ENCODE results near the gene SMYD2.

The SMYD2 gene

GRCh38 chr1:214321705-214322453, 40.9 kb downstream of the SMYD2 start:
- no peak for FAIRE-seq

DNA sequence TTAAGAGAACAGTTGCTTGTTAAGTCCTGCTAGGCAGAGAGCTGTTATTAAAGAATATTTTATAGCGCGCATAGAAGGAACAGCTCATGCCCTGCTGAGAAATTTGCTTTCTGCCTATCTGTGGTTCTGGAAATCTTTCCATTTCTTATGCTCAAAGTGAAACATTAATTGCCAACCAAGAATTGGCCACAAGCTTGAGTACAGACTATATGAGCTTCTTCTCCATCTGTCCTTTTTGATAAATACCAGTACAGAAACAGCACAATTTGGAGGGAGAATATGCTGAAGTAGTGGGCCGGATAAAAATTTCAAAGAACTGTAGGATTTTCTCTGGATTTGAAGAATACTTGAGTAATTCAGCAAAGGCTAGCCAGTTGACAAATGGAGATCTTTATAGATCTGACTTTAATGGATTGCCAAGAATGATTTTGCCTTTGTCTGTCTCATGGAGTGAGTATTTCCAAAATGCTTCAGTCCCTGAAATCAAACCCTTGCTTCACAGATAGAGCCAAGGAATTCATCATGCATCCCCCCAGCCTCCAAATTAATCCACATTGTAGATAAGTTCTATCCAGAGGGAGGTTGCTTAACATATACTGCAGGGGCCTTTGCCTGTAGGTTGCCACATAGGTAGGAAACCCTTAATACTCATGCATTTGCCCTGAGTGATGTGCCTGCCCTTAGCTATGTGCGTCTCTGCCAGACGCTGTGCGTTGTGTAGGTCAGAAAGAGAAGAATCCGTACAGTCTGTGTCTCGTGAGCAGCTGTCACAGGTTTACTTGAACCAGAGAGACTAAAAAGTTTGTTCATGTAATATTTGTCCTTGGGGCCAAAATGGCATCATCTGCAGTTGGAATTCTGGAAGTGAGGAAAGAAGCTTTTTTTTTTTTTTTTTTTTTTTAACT, 44.2 kb downstream of the SMYD2 start:
- TF ChIP-seq POU2F2 (IDR thresholded peaks at IDR 0.05; ENCODE audit: low read depth, low read length) (no peak), TAF1 (IDR thresholded peaks at IDR 0.05; ENCODE audit: low read depth, low read length) (no peak)
- FAIRE-seq (no peak), DNase-seq (ENCODE audit: insufficient read length, low spot score) (no peak)

More at GRCh38 chr1:214321705-214322453, 40.9 kb downstream of the SMYD2 start:
- no peak for DNase-seq (ENCODE audit: insufficient read length, low spot score)
- TF ChIP-seq POLR2A (IDR thresholded peaks at IDR 0.05; ENCODE audit: low read depth, low read length): no peak
- peak; percentile 52 for TF ChIP-seq PAX5 (IDR thresholded peaks at IDR 0.05; ENCODE audit: insufficient read depth, low read length, severe bottlenecking)

GRCh38 chr1:214326406-214326805, 45.4 kb downstream of the SMYD2 start:
- no peak for DNase-seq (ENCODE audit: insufficient read length, low spot score)
- no peak for TF ChIP-seq SPI1 (IDR thresholded peaks at IDR 0.05; ENCODE audit: low read depth, low read length)
- peak; percentile 71; the same call in 1 of the 2 replicates for TF ChIP-seq POU2F2 (IDR thresholded peaks at IDR 0.05; ENCODE audit: low read depth, low read length)
- FAIRE-seq: peak; percentile 20

GRCh38 chr1:214327514-214327913, 46.6 kb downstream of the SMYD2 start:
- TF ChIP-seq PAX5 (IDR thresholded peaks at IDR 0.05; ENCODE audit: insufficient read depth, low read length, severe bottlenecking): no peak
- TF ChIP-seq POU2F2 (IDR thresholded peaks at IDR 0.05; ENCODE audit: low read depth, low read length): no peak
- TF ChIP-seq TAF1 (IDR thresholded peaks at IDR 0.05; ENCODE audit: low read depth, low read length): no peak
- TF ChIP-seq SPI1 (IDR thresholded peaks at IDR 0.05; ENCODE audit: low read depth, low read length): no peak
- no peak for TF ChIP-seq POLR2AphosphoS5 (IDR thresholded peaks at IDR 0.05; ENCODE audit: low read depth, low read length)
- TF ChIP-seq POLR2A (IDR thresholded peaks at IDR 0.05; ENCODE audit: low read depth, low read length): no peak
- DNase-seq (ENCODE audit: insufficient read length, low spot score) (no peak), FAIRE-seq (no peak)

GRCh38 chr1:214328770-214329469, 48.0 kb downstream of the SMYD2 start:
- TF ChIP-seq TAF1 (IDR thresholded peaks at IDR 0.05; ENCODE audit: low read depth, low read length) (no peak), POLR2AphosphoS5 (IDR thresholded peaks at IDR 0.05; ENCODE audit: low read depth, low read length) (no peak), POU2F2 (IDR thresholded peaks at IDR 0.05; ENCODE audit: low read depth, low read length) (no peak), POLR2A (IDR thresholded peaks at IDR 0.05; ENCODE audit: low read depth, low read length) (no peak), SPI1 (IDR thresholded peaks at IDR 0.05; ENCODE audit: low read depth, low read length) (no peak), PAX5 (IDR thresholded peaks at IDR 0.05; ENCODE audit: insufficient read depth, low read length, severe bottlenecking) (no peak)
- DNase-seq (ENCODE audit: insufficient read length, low spot score) (peak; percentile 56), FAIRE-seq (peak; percentile 91)

- DNase-seq (ENCODE audit: insufficient read length, low spot score): no peak
- no peak for FAIRE-seq
- TF ChIP-seq SPI1 (IDR thresholded peaks at IDR 0.05; ENCODE audit: low read depth, low read length): no peak
- no peak for TF ChIP-seq POU2F2 (IDR thresholded peaks at IDR 0.05; ENCODE audit: low read depth, low read length)
- no peak for TF ChIP-seq PAX5 (IDR thresholded peaks at IDR 0.05; ENCODE audit: insufficient read depth, low read length, severe bottlenecking)
- TF ChIP-seq POLR2A (IDR thresholded peaks at IDR 0.05; ENCODE audit: low read depth, low read length): no peak
- no peak for TF ChIP-seq TAF1 (IDR thresholded peaks at IDR 0.05; ENCODE audit: low read depth, low read length)
- TF ChIP-seq POLR2AphosphoS5 (IDR thresholded peaks at IDR 0.05; ENCODE audit: low read depth, low read length): no peak
Measured at GRCh38 chr1:214329470-214330220, 48.7 kb downstream of the SMYD2 start.

DNA sequence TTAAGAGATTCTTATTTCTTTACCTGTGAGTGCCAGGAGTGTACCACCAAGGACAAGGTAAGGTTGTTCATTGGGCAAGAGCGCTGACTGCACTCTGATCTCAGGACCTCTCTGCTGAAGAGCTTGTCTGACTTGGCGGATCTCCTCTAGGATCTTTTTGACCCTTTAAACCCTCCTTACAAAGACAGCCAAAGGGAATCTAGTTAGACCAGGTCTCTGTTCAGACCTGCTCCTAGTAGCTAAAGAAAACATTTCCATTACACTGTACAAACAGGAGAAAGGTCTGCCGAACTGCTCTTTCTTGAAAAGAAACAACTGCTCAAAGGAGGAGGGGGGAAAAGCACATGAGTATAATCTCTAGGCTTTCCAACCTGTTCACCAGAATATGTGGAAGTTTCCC, 49.3 kb downstream of the SMYD2 start:
- FAIRE-seq: no peak
- no peak for DNase-seq (ENCODE audit: insufficient read length, low spot score)
- TF ChIP-seq SPI1 (IDR thresholded peaks at IDR 0.05; ENCODE audit: low read depth, low read length) (no peak), POLR2AphosphoS5 (IDR thresholded peaks at IDR 0.05; ENCODE audit: low read depth, low read length) (no peak), TAF1 (IDR thresholded peaks at IDR 0.05; ENCODE audit: low read depth, low read length) (no peak), POLR2A (IDR thresholded peaks at IDR 0.05; ENCODE audit: low read depth, low read length) (no peak), POU2F2 (IDR thresholded peaks at IDR 0.05; ENCODE audit: low read depth, low read length) (no peak), PAX5 (IDR thresholded peaks at IDR 0.05; ENCODE audit: insufficient read depth, low read length, severe bottlenecking) (no peak)

DNA sequence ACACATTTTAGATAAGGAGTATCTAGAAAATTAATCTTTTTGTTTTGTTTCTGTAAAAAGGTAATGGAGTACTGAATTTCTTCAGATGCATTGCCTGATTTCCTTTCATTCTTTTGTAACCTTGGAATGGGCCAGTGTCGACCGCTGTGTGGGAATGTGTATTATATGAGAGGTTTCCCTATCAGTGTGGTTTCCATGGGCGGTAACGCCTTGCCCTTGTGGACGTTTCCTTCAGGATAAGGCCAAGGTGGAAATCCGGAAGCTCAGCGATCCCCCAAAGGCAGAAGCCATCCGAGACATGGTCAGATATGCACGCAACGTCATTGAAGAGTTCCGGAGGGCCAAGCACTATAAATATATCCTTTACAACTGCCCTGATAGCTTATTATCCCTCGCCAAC, 49.8 kb downstream of the SMYD2 start:
- TF ChIP-seq POLR2A (IDR thresholded peaks at IDR 0.05; ENCODE audit: low read depth, low read length): no peak
- no peak for FAIRE-seq

GRCh38 chr1:214331180-214331579, 50.2 kb downstream of the SMYD2 start:
- no peak for FAIRE-seq
- TF ChIP-seq POLR2A (IDR thresholded peaks at IDR 0.05; ENCODE audit: low read depth, low read length): no peak
- TF ChIP-seq POU2F2 (IDR thresholded peaks at IDR 0.05; ENCODE audit: low read depth, low read length): no peak
- TF ChIP-seq PAX5 (IDR thresholded peaks at IDR 0.05; ENCODE audit: insufficient read depth, low read length, severe bottlenecking): no peak
- TF ChIP-seq POLR2AphosphoS5 (IDR thresholded peaks at IDR 0.05; ENCODE audit: low read depth, low read length): no peak
- no peak for TF ChIP-seq TAF1 (IDR thresholded peaks at IDR 0.05; ENCODE audit: low read depth, low read length)
- TF ChIP-seq SPI1 (IDR thresholded peaks at IDR 0.05; ENCODE audit: low read depth, low read length): no peak
- DNase-seq (ENCODE audit: insufficient read length, low spot score): no peak

More for the DNA sequence above, 49.8 kb downstream of the SMYD2 start:
- no peak for DNase-seq (ENCODE audit: insufficient read length, low spot score)
